Mesendoderm (in vitro differentiated cells): ENCODE measurements around the gene PIK3AP1.

ENCODE experiments used
- DNase-seq: peaks from one replicate; pipeline ENCODE4 v3.0.0; 2013
- H2AK5ac ChIP-seq: 2 replicates; pipeline ENCODE4 v1.6.1; 2013; ENCODE audit warnings: low read length, inconsistent platforms
- H2BK120ac ChIP-seq: 2 replicates; pipeline ENCODE4 v1.6.1; 2013; ENCODE audit warnings: low read depth, mild to moderate bottlenecking, low read length, moderate library complexity, mixed read lengths
- H2BK15ac ChIP-seq: replicated peaks from 2 replicates; pipeline ENCODE4 v1.6.1; 2013; ENCODE audit warnings: low read depth, mild to moderate bottlenecking, moderate library complexity
- H2BK5ac ChIP-seq: 2 replicates; pipeline ENCODE4 v1.6.1; 2013; ENCODE audit warnings: low read length, inconsistent platforms
- H3K18ac ChIP-seq: 2 replicates; pipeline ENCODE4 v1.6.1; 2013; ENCODE audit warnings: mild to moderate bottlenecking, low read length, mixed read lengths
- H3K23ac ChIP-seq: one replicate; pipeline ENCODE4 v1.6.1; 2013; ENCODE audit warnings: low read length
- H3K27ac ChIP-seq: 2 replicates; pipeline ENCODE4 v1.5.1; 2013; ENCODE audit warnings: low read depth, mild to moderate bottlenecking, inconsistent platforms, low read length, moderate library complexity
- H3K27me3 ChIP-seq: 2 replicates; pipeline ENCODE4 v1.6.1; 2013; ENCODE audit warnings: low read length, control low read depth, mild to moderate bottlenecking, inconsistent platforms; ENCODE audit not compliant: insufficient read depth, poor library complexity
- H3K36me3 ChIP-seq: 2 replicates; pipeline ENCODE4 v1.6.1; 2013; ENCODE audit warnings: low read length, inconsistent platforms; ENCODE audit not compliant: control insufficient read depth, insufficient read depth
- H3K4ac ChIP-seq: one replicate; pipeline ENCODE4 v1.6.1; 2013; ENCODE audit warnings: low read depth, mild to moderate bottlenecking, low read length, moderate library complexity
- H3K4me1 ChIP-seq: 2 replicates; pipeline ENCODE4 v1.6.1; 2013; ENCODE audit warnings: low read depth, low read length, inconsistent platforms; ENCODE audit not compliant: control insufficient read depth
- H3K4me2 ChIP-seq: 2 replicates; pipeline ENCODE4 v1.6.1; 2013; ENCODE audit warnings: low read length
- H3K4me3 ChIP-seq: 2 replicates; pipeline ENCODE4 v1.5.1; 2013; ENCODE audit warnings: mild to moderate bottlenecking, low read length
- H3K56ac ChIP-seq: one replicate; pipeline ENCODE4 v1.6.1; 2013; ENCODE audit warnings: low read length
- H3K79me1 ChIP-seq: 2 replicates; pipeline ENCODE4 v1.6.1; 2013; ENCODE audit warnings: low read length, inconsistent platforms
- H3K79me2 ChIP-seq: 2 replicates; pipeline ENCODE4 v1.6.1; 2013; ENCODE audit warnings: mild to moderate bottlenecking, low read length; ENCODE audit not compliant: control insufficient read depth, insufficient read depth
- H3K9ac ChIP-seq: 2 replicates; pipeline ENCODE4 v1.6.1; 2013; ENCODE audit warnings: low read length, inconsistent platforms
- H4K5ac ChIP-seq: one replicate; pipeline ENCODE4 v1.6.1; 2013; ENCODE audit warnings: low read length
- H4K8ac ChIP-seq: one replicate; pipeline ENCODE4 v1.6.1; 2013; ENCODE audit warnings: low read depth, mild to moderate bottlenecking, control low read depth, low read length, moderate library complexity
- WGBS: extraction: QIAGEN DNeasy Blood & Tissue Kit; methylation state at CpG from one replicate; pipeline ENCODE4 v1.1.7; 2013; ENCODE audit warnings: low lambda C conversion rate, missing lambda C conversion rate; ENCODE audit not compliant: insufficient coverage; ENCODE audit errors: extremely low coverage; 5-methylcytosine and 5-hydroxymethylcytosine counted together

The PIK3AP1 gene

GRCh38 chr10:96619796-96620773 lies 100.2 kb downstream of the PIK3AP1 start:
- H3K4me3 ChIP-seq: no peak overlapping the region
- H3K4me1 ChIP-seq: no peaks in the 10 kb centered on the region
- no peak for DNase-seq
- no peak overlapping the region for H3K18ac ChIP-seq
- no peak overlapping the region for H2AK5ac ChIP-seq
- H3K4me2 ChIP-seq: no peak overlapping the region
- H2BK15ac ChIP-seq: no peak overlapping the region
- no peaks in the 10 kb centered on the region for H3K79me1 ChIP-seq
- H3K27ac ChIP-seq: no peak overlapping the region
- H3K23ac ChIP-seq: no peak overlapping the region
- no peak overlapping the region for H4K5ac ChIP-seq
- WGBS: no CpG with 5 or more reads among the region's 17 CpGs
- H3K27me3 ChIP-seq: no peaks in the 10 kb centered on the region
- H3K79me2 ChIP-seq: no peaks in the 10 kb centered on the region
- H3K56ac ChIP-seq: no peak overlapping the region
- no peak overlapping the region for H2BK5ac ChIP-seq
- no peak overlapping the region for H3K4ac ChIP-seq
- H3K36me3 ChIP-seq: no peaks in the 10 kb centered on the region
- no peak overlapping the region for H2BK120ac ChIP-seq
- no peak overlapping the region for H4K8ac ChIP-seq
- no peak overlapping the region for H3K9ac ChIP-seq

GRCh38 chr10:96619120-96619519 lies 101.2 kb downstream of the PIK3AP1 start:
- Histone ChIP-seq H3K23ac (no peak overlapping the region), H3K4me2 (no peak overlapping the region), H3K36me3 (no peaks in the 10 kb centered on the region), H3K79me1 (no peaks in the 10 kb centered on the region), H3K27me3 (no peaks in the 10 kb centered on the region), H2BK15ac (no peak overlapping the region), H3K79me2 (no peaks in the 10 kb centered on the region), H3K4me3 (no peak overlapping the region), H3K56ac (no peak overlapping the region), H3K4me1 (no peaks in the 10 kb centered on the region), H2BK120ac (no peak overlapping the region), H4K5ac (no peak overlapping the region), H2AK5ac (no peak overlapping the region), H3K4ac (no peak overlapping the region), H3K18ac (no peak overlapping the region), H2BK5ac (no peak overlapping the region), H4K8ac (no peak overlapping the region), H3K9ac (no peak overlapping the region), H3K27ac (no peak overlapping the region)
- DNase-seq: peak; percentile 45
- no CpG with 5 or more reads among the region's 11 CpGs for WGBS

- H3K56ac ChIP-seq: no peak overlapping the region
- H4K5ac ChIP-seq: no peak overlapping the region
- H2BK5ac ChIP-seq: no peak overlapping the region
- H3K27ac ChIP-seq: no peak overlapping the region
- no peak overlapping the region for H3K4me3 ChIP-seq
- WGBS: no CpG with 5 or more reads among the region's 2 CpGs
- no peaks in the 10 kb centered on the region for H3K79me2 ChIP-seq
- H3K18ac ChIP-seq: no peak overlapping the region
- H3K4me2 ChIP-seq: no peak overlapping the region
- DNase-seq: no peak
- H3K9ac ChIP-seq: no peak overlapping the region
- H3K4ac ChIP-seq: no peak overlapping the region
- no peaks in the 10 kb centered on the region for H3K79me1 ChIP-seq
- no peak overlapping the region for H3K23ac ChIP-seq
- H2AK5ac ChIP-seq: no peak overlapping the region
- no peak overlapping the region for H2BK15ac ChIP-seq
- no peak overlapping the region for H4K8ac ChIP-seq
- no peak overlapping the region for H2BK120ac ChIP-seq
- H3K27me3 ChIP-seq: no peaks in the 10 kb centered on the region
- H3K36me3 ChIP-seq: no peaks in the 10 kb centered on the region
- no peaks in the 10 kb centered on the region for H3K4me1 ChIP-seq
Observed at GRCh38 chr10:96618653-96619052, 101.7 kb downstream of the PIK3AP1 start.

- H2BK5ac ChIP-seq: no peak overlapping the region
- no peaks in the 10 kb centered on the region for H3K79me1 ChIP-seq
- H3K4me2 ChIP-seq: no peak overlapping the region
- H3K18ac ChIP-seq: no peak overlapping the region
- H3K27me3 ChIP-seq: no peaks in the 10 kb centered on the region
- H3K4ac ChIP-seq: no peak overlapping the region
- no peak overlapping the region for H2BK120ac ChIP-seq
- no peak overlapping the region for H2BK15ac ChIP-seq
- H3K4me1 ChIP-seq: no peaks in the 10 kb centered on the region
- no peak overlapping the region for H4K5ac ChIP-seq
- H2AK5ac ChIP-seq: no peak overlapping the region
- no peak overlapping the region for H3K27ac ChIP-seq
- H3K4me3 ChIP-seq: no peak overlapping the region
- H4K8ac ChIP-seq: no peak overlapping the region
- H3K79me2 ChIP-seq: no peaks in the 10 kb centered on the region
- H3K23ac ChIP-seq: no peak overlapping the region
- no peak overlapping the region for H3K56ac ChIP-seq
- DNase-seq: no peak
- no CpG with 5 or more reads among the region's 4 CpGs for WGBS
- H3K36me3 ChIP-seq: no peaks in the 10 kb centered on the region
- no peak overlapping the region for H3K9ac ChIP-seq
Observed at GRCh38 chr10:96616961-96617360, 103.4 kb downstream of the PIK3AP1 start.

- WGBS: no CpG with 5 or more reads among the region's 2 CpGs
- H3K27ac ChIP-seq: no peak overlapping the region
- no peaks in the 10 kb centered on the region for H3K79me2 ChIP-seq
Observed at GRCh38 chr10:96614515-96614914, 105.8 kb downstream of the PIK3AP1 start.

More at GRCh38 chr10:96614515-96614914, 105.8 kb downstream of the PIK3AP1 start:
- Histone ChIP-seq H3K9ac (no peak overlapping the region), H4K5ac (no peak overlapping the region), H3K4me2 (no peak overlapping the region), H2BK120ac (no peak overlapping the region), H3K79me1 (no peaks in the 10 kb centered on the region), H2BK5ac (no peak overlapping the region), H3K36me3 (no peaks in the 10 kb centered on the region), H3K4me1 (no peaks in the 10 kb centered on the region), H3K4me3 (no peak overlapping the region), H3K56ac (no peak overlapping the region), H3K27me3 (no peaks in the 10 kb centered on the region), H3K23ac (no peak overlapping the region), H3K18ac (no peak overlapping the region), H2BK15ac (no peak overlapping the region), H4K8ac (no peak overlapping the region), H2AK5ac (no peak overlapping the region), H3K4ac (no peak overlapping the region)
- DNase-seq: peak; percentile 25
